Heart right ventricle (tissue), 16 donors: ENCODE results near the gene ZNF331. TPM values are rescaled to one million over a fixed set of nuclear protein-coding genes. Genes with fewer than 3 reads are reported as not detected.
"Not testable (repeated sequence)": the region's sequence is repeated elsewhere in the genome, so short reads cannot be mapped to it uniquely, and the experiment has no call there.

Experiments used
- ATAC-seq, 8 donors: fragments of 200-7000 bp; cut with Tn5 transposase; one replicate each; pipeline ENCODE4 v1.9.1; 2020; ENCODE audit warnings: mild to moderate bottlenecking in 8 of 8, moderate library complexity in 8 of 8, moderate number of reproducible peaks in 1 of 8
- DNase-seq, 2 donors: peaks; one replicate each; pipeline ENCODE4 v3.0.0-alpha.2; 2020
- H3K27ac ChIP-seq, 10 donors: fragments of 200-600 bp; sonication (generic) in 2 of 10; one replicate each; pipeline versions ENCODE4 v1.5.0 to v1.8.0; 2020 to 2022; ENCODE audit warnings: mild to moderate bottlenecking in 3 of 10
- H3K27me3 ChIP-seq, 7 donors: fragments of 200-600 bp; one replicate each; pipeline ENCODE4 v1.8.0; 2021 to 2022; ENCODE audit warnings: mild to moderate bottlenecking in 2 of 7
- H3K36me3 ChIP-seq, 9 donors: fragments of 200-600 bp; sonication (generic) in 1 of 9; one replicate each; pipeline versions ENCODE4 v1.5.0 to v1.8.0; 2020 to 2022; ENCODE audit warnings: mild to moderate bottlenecking in 2 of 9
- H3K4me1 ChIP-seq, 9 donors: fragments of 200-600 bp; sonication (generic) in 1 of 9; one replicate each; pipeline versions ENCODE4 v1.5.0 to v1.8.0; 2020 to 2022; ENCODE audit warnings: mild to moderate bottlenecking in 4 of 9
- H3K4me3 ChIP-seq, 10 donors: fragments of 200-600 bp; sonication (generic) in 2 of 10; one replicate each; pipeline versions ENCODE4 v1.5.0 to v1.8.0; 2020 to 2022; ENCODE audit warnings: mild to moderate bottlenecking in 7 of 10, moderate library complexity in 2 of 10
- H3K9me3 ChIP-seq, 11 donors: fragments of 200-600 bp in 10 of 11; sonication (generic) in 2 of 11; one replicate each; pipeline versions ENCODE4 v1.5.0 to v1.8.0; 2013 to 2022; ENCODE audit warnings: mild to moderate bottlenecking in 2 of 11, control low read depth in 1 of 11, moderate library complexity in 1 of 11
- WGBS, 2 donors: extraction: QIAGEN DNeasy Blood & Tissue Kit; methylation state at CpG; one replicate each; pipeline ENCODE4 v1.1.7; 2013; ENCODE audit warnings: inconsistent platforms in 1 of 2; 5-methylcytosine and 5-hydroxymethylcytosine counted together
- intact Hi-C, 10 donors: fragments of 100-400 bp; cut with DNase I; formaldehyde crosslinking; loops; one replicate each; pipeline versions ENCODE4 v1.11.1 to v1.14.2; 2022
- polyA plus RNA-seq, 2 donors: library from polyadenylated mRNA; stranded (reverse); fragments of 200-250 nt; gene quantifications; one replicate each; pipeline ENCODE4 v1.2.3, GENCODE V29; 2013
- total RNA-seq, 10 donors: library from RNA; stranded (reverse); fragmentation: NEBNext Ultra II Directional in 3 of 10; extraction: Animal tissue kit (Norgen Biotek cat#: 25700) in 3 of 10; gene quantifications; one replicate each; pipeline versions ENCODE4 v1.2.1 to v1.2.4, GENCODE V29; 2021 to 2023
- TF ChIP-seq, protein P1 (sequence below), 9 donors: fragments of 200-600 bp; sonication (generic) in 2 of 9; IDR thresholded peaks; one replicate each; pipeline versions ENCODE4 v1.5.0 to v1.8.0; 2021 to 2022; ENCODE audit warnings: antibody characterized with exemption in 9 of 9, mild to moderate bottlenecking in 5 of 9, moderate library complexity in 1 of 9
- donor health status: Arrhythmogenic right ventricular cardiomyopathy.
- donor health status: ischemic (EF 13 %, LVEDD 7.1; RV severe dilation, severe dysfunction).
- donor health status: healthy with polysubstance abuse.
- donor health status: DM: no; HTN: yes; CAD: no.
- donor health status: DM: no; HTN: no; CAD: no.
- donor health status: ischemic (EF 25% LVEDD 6.9; RV normal size, moderate dysfunction).
- donor health status: ischemic (EF 25% LVEDD 5.7; RV mildly dilated, moderate dysfunction).
- donor health status: healthy.
- donor health status: DM: yes; HTN: yes; CAD: no.
- donor health status: Ischemic cardiomyopathy.
- donor health status: ischemic (EF 35%, LVEDD 5.7; RV mildly dilated, moderate dysfunction).
- donor health status: nonischemic (EF 11% LVEDD 7.7; RV severe dilation, severe dysfunction).
- donor health status: DM: yes; HTN: yes; CAD: no.
- donor health status: PGD.
- donor health status: ischemic (EF 29% LVEDD 5.4; RV normal size, mild dysfunction).
- donor health status: nonischemic (EF 23%, LVEDD 6.1; RV moderate dilation, normal function).

The ZNF331 gene
- total and polyA plus RNA-seq, 12 donors: 5.1 to 21.9 (median 14.4) TPM

DNA sequence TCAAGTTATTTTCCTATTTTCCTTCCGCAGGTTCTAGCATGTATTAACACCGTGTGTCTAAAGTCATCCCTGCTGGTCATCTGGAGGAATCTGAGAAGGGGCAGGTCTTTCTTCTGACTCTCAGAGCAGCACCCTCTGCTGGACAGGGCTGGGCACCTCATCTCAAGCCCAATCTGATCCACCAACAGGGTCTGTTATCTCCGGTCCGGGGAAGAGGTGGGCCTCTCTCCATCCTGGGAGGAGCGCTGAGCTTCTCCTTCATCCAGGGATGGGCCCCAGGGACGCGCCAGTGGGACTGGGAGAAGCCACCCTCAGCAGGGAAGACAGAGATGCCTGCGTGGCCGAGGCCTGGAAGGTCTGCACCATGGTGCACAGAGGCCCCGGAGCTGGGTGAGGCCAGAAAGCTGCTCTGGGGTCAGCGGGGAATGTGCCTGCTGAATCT is 26.0 kb upstream of the ZNF331 start:
- DNase-seq: peak; percentile 45 to 51
- ATAC-seq: peak; percentile 38 to 87 (median 77)
- peaks cover 0 to 5% (median 0%) of the 10 kb centered on the region in 9 donors for H3K4me1 ChIP-seq
- H3K36me3 ChIP-seq: no peaks in the 10 kb centered on the region
- H3K9me3 ChIP-seq: no peaks in the 10 kb centered on the region
- H3K4me3 ChIP-seq: no peak overlapping the region
- 36% methylated on average over 11 of the region's 11 CpGs for WGBS, 2 donors
- TF ChIP-seq, protein P1, sequence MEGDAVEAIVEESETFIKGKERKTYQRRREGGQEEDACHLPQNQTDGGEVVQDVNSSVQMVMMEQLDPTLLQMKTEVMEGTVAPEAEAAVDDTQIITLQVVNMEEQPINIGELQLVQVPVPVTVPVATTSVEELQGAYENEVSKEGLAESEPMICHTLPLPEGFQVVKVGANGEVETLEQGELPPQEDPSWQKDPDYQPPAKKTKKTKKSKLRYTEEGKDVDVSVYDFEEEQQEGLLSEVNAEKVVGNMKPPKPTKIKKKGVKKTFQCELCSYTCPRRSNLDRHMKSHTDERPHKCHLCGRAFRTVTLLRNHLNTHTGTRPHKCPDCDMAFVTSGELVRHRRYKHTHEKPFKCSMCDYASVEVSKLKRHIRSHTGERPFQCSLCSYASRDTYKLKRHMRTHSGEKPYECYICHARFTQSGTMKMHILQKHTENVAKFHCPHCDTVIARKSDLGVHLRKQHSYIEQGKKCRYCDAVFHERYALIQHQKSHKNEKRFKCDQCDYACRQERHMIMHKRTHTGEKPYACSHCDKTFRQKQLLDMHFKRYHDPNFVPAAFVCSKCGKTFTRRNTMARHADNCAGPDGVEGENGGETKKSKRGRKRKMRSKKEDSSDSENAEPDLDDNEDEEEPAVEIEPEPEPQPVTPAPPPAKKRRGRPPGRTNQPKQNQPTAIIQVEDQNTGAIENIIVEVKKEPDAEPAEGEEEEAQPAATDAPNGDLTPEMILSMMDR (IDR thresholded peaks at IDR 0.05): peak; percentile 40 to 79 (median 72)
- peaks cover 0 to 18% (median 0%) of the 10 kb centered on the region in 7 donors for H3K27me3 ChIP-seq
- intact Hi-C loops: loop anchor here in 6 of 10 donors (1.0 to 10.0 kb wide), 4 partner anchors 87 to 317 kb away; partner anchors contain the start of gene ZNF665 (in 2 of the 6)
- H3K27ac ChIP-seq: no peak overlapping the region

DNA sequence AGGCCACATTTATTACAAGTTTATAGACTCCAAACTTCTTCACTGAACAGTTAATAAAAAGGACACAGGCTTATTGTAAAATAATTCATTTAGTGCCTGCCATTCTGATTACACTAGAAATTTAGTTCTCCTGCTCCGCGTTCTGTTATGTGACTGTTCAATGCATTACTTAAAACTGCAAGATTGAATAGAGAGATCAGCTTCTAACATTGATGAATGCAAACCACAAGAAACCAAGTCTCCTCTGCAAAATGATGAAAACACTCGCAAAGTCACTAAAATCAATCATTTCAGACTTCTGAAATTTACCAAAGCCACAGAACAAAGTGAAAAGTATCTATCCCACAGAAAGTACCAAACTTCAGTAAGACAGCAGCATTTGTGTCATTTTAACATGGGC is 22.9 kb upstream of the ZNF331 start:
- ATAC-seq, H3K36me3 ChIP-seq, H3K27ac ChIP-seq, H3K4me3 ChIP-seq, H3K27me3 ChIP-seq, H3K9me3 ChIP-seq, DNase-seq: not testable (repeated sequence)
- intact Hi-C loops: loop anchor here in 5 of 10 donors (5.0 to 10.0 kb wide), 3 partner anchors 83 to 320 kb away; partner anchors contain the start of genes ZNF665 (in 2 of the 5) and ZNF761 (in 2 of the 5)
- 96 to 98% methylated on average over 3 of the region's 3 CpGs for WGBS, 2 donors
- peaks cover 0 to 15% (median 4%) of the 10 kb centered on the region in 9 donors for H3K4me1 ChIP-seq

DNA sequence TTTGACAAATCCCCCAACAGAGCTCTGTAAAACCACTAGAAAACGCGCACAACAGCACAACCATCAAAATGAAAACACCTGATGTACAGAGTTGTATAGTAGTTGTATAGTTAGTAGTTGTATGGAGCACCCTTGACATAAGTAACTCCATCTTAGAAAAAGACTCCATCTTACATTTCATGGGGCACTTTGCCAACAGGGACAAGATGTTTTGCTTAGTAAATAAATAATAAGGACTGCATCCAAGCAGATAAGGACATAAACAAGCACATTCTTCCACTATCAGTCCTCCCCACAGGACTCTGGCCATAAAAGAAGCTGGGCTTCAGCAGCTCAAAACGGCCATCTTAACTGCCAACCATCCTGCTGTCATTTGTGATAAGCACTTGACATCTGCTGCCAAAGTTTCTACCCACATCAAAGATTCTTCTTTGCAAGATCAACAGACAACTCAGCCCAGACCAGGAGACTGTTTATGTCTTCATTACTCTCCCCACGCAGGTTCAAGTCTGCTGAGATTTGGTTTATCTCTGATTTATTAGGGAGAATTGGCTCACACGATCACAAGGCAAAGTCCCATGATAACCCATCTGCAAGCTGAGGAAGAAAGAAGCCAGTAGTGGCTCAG is 20.7 kb upstream of the ZNF331 start:
- WGBS, 2 donors: 65 to 67% methylated on average over 5 of the region's 5 CpGs
- peaks cover 0 to 25% (median 14%) of the 10 kb centered on the region in 9 donors for H3K4me1 ChIP-seq
- H3K27me3 ChIP-seq: no peaks in the 10 kb centered on the region
- no peaks in the 10 kb centered on the region for H3K36me3 ChIP-seq
- H3K4me3 ChIP-seq: no peak overlapping the region
- DNase-seq (no peak), ATAC-seq (no peak)
- TF ChIP-seq, protein P1 (IDR thresholded peaks at IDR 0.05): no peak
- intact Hi-C loops: loop anchor here in 5 of 10 donors (5.0 to 10.0 kb wide), 3 partner anchors 85 to 322 kb away; partner anchors contain the start of genes ZNF665 (in 2 of the 5) and ZNF761 (in 2 of the 5)
- H3K9me3 ChIP-seq: peaks cover 0 to 14% (median 0%) of the 10 kb centered on the region in 11 donors
- H3K27ac ChIP-seq: no peak overlapping the region

DNA sequence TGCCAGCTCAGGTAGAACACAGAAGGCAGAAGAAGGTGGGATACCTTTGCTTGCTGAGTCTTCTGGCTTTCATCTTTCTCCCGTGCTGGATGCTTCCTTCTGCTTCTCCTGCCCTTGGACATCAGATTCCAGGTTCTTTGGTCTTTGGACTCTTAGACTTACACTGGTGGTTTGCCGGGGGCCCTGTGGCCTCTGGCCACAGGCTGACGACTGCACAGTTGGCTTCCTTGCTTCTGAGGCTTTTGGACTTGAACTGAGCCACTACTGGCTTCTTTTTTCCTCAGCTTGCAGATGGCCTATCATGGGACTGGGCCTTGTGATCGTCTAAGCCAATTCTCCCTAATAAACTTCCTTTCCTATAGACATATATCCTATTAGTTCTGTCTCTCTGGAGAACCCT is 19.8 kb upstream of the ZNF331 start:
- Histone ChIP-seq H3K4me3 (no peak overlapping the region), H3K36me3 (no peaks in the 10 kb centered on the region), H3K27me3 (no peaks in the 10 kb centered on the region), H3K27ac (peak overlapping the region in 1 of 10 donors; percentile 82), H3K4me1 (peaks cover 0 to 25% (median 14%) of the 10 kb centered on the region in 9 donors), H3K9me3 (peaks cover 0 to 14% (median 0%) of the 10 kb centered on the region in 11 donors)
- DNase-seq (no peak), ATAC-seq (no peak)
- TF ChIP-seq, protein P1 (IDR thresholded peaks at IDR 0.05): no peak
- WGBS, 2 donors: 79 to 83% methylated on average over 4 of the region's 4 CpGs
- intact Hi-C loops: loop anchor here in 5 of 10 donors (5.0 to 10.0 kb wide), 3 partner anchors 86 to 323 kb away; partner anchors contain the start of genes ZNF665 (in 2 of the 5) and ZNF761 (in 2 of the 5)
